Mesodermal cell (in vitro differentiated cells): ENCODE data around the gene PRM3.
A peak's percentile ranks its signal among the peaks of the same experiment; 100 is the strongest.

Experiments
- H3K27ac ChIP-seq: 2 replicates; pipeline ENCODE4 v1.7.0; 2013; ENCODE audit warnings: mild to moderate bottlenecking, low read depth, low read length, moderate library complexity; ENCODE audit not compliant: severe bottlenecking
- H3K36me3 ChIP-seq: 2 replicates; pipeline ENCODE4 v1.7.1; 2013; ENCODE audit warnings: mild to moderate bottlenecking, low read length, moderate library complexity; ENCODE audit not compliant: control insufficient read depth, insufficient read depth
- H3K4me1 ChIP-seq: one replicate; pipeline ENCODE4 v1.7.1; 2013; ENCODE audit warnings: mild to moderate bottlenecking, low read length; ENCODE audit not compliant: insufficient read depth, control insufficient read depth, poor library complexity, severe bottlenecking
- H3K4me3 ChIP-seq: 2 replicates; pipeline ENCODE4 v1.7.0; 2013; ENCODE audit warnings: low read length, control low read depth, mild to moderate bottlenecking; ENCODE audit not compliant: insufficient read depth, poor library complexity, severe bottlenecking; ENCODE audit errors: extremely low read depth
- H3K9me3 ChIP-seq: 2 replicates; pipeline ENCODE4 v1.7.1; 2013; ENCODE audit warnings: mild to moderate bottlenecking, low read length, moderate library complexity; ENCODE audit not compliant: control insufficient read depth
- WGBS, 2 experiments: methylation state at CpG; one replicate each; pipeline ENCODE4 v1.1.5; 2013; ENCODE audit warnings: missing lambda C conversion rate in 2 of 2; ENCODE audit not compliant: insufficient coverage in 2 of 2; 5-methylcytosine and 5-hydroxymethylcytosine counted together

PRM3 gene

DNA sequence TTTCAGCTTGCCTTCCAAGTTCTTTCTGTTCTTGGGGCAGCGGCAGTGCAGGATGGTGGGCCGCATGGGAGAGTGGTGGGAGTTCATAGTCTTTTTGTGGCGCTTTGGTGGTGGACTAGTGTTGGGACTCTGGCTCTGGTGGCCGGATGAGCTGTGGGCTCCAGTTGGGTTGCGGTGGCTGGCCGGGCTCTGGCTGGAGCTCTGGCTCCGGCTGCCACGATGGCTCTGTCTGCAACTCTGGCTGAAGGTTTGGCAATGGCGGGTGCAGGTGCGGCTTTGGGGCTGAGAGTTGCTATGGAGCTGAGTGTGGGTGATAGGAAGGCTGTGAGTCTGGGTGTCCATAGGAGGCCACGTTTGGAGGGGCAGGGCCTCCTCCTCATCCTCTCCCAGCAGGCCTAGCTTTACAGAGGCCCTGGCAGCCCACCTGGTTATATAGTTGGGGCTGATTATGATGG lies 4.5 kb downstream of the PRM3 start, which contains the start of gene TNP2:
Gene TNP2 (minus strand): TSS at position 405 of the 455 bp plus-strand sequence. CDS start 63 bp downstream, at position 342.
- H3K36me3 ChIP-seq, result no peaks in the 10 kb centered on the region
- 96 to 100% methylated on average over 4 to 8 of the region's 11 CpGs for WGBS, 2 experiments
- H3K9me3 ChIP-seq, result no peaks in the 10 kb centered on the region
- H3K4me1 ChIP-seq, result peaks cover 4% of the 10 kb centered on the region
- no peak within 1 kb of the TSS for H3K27ac ChIP-seq
- no peak within 1 kb of the TSS for H3K4me3 ChIP-seq

DNA sequence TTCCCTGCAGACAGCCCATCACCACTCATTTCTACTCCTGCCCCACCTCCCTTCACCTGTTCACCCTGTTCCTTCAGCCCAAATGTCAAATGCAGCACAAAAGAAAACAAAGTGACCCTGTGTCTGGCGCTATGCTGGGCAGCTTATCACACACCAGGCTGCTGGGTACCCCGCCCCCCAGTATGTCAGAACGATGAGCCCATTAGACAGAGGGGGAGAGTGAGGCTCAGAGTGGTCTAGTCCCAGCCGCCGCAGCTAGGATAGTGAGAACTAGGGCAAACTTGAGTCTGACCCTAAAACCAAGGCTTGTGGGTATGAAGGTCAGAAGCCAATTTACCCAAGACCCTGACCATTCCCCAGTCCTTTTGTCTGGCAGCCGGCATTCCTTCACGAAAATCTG lies 8.3 kb downstream of the PRM3 start:
- H3K27ac ChIP-seq, result no peak overlapping the region
- H3K4me1 ChIP-seq, result no peaks in the 10 kb centered on the region
- 81 to 99% methylated on average over 7 of the region's 7 CpGs for WGBS, 2 experiments
- H3K4me3 ChIP-seq, result no peak overlapping the region
- H3K9me3 ChIP-seq, result no peaks in the 10 kb centered on the region
- no peaks in the 10 kb centered on the region for H3K36me3 ChIP-seq

DNA sequence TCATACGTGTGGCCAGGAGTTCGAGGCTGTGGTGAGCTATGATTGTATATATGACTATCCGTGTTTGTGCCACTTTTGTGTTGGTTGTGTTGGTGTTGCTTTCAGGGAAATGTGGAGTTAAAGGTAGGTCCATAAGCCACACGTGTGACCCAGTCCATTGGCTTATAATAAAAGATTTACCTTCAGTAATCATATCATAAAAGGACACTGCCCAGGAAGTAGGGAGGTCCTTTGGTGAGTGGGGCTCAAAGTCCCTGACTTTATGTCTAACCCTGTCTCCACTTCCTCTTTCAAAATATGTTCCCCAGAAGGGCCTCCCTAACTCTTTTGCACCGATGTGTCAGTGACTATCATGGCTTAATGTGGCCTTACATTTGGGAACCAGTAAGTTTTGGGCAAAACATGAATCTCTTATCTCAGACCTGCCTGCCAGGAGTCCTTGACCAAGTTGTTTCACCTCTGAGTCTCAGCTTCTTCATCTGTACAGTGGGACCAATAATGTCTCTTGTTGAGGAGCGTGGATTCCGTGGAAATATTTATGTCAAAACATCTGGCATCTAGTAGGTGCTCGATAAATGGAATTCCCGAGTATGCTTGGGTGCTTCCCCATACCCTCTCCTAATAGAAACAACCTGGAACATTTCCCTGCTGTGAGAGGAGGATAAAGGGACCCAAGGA lies 9.1 kb downstream of the PRM3 start:
- Histone ChIP-seq H3K27ac (no peak overlapping the region), H3K9me3 (no peaks in the 10 kb centered on the region), H3K4me3 (no peak overlapping the region), H3K36me3 (no peaks in the 10 kb centered on the region), H3K4me1 (no peaks in the 10 kb centered on the region)
- WGBS, 2 experiments, result 91 to 95% methylated on average over 6 of the region's 9 CpGs

DNA sequence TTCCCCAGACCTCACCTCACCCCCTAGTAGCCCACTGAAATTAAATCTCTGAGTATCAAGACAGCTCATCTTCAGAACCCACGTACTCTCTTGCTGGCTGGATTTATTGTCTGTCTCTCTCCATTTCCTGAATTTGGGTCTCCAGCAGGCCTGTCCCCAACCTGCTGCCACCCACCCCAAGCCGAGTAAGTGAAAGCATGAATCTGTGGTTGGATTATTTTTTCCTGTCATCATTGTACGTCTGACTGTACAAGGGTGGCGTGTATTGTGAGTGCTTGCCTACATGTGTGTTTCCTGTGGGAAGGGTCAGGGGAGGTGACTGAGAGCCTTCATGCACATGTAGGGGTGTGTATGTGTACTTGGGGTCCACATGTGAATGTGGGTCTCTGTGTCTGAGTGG lies 9.7 kb downstream of the PRM3 start:
- Histone ChIP-seq H3K36me3 (no peaks in the 10 kb centered on the region), H3K4me3 (no peak overlapping the region), H3K27ac (no peak overlapping the region), H3K4me1 (no peaks in the 10 kb centered on the region), H3K9me3 (no peaks in the 10 kb centered on the region)
- 90 to 96% methylated on average over 3 to 4 of the region's 4 CpGs for WGBS, 2 experiments

DNA sequence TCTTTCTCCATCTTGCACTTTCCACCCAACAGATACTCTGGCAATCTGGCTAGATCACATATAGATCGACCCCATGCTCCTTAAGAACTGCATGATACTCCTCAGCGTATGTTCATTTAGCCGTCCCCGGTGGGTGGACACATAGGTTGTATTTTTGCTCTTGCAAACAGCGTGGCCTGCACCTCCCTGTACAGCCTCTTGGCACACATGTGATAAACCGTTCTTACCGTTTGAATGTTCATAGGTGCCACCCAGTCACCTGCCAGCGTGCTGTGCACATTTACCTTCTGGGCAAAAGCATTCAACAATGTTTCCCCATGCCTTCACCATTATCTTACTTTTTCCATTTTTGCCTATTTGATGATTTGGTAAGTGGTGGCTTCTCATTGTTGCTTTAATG lies 10.5 kb downstream of the PRM3 start:
- Histone ChIP-seq H3K4me3 (no peak overlapping the region), H3K36me3 (no peaks in the 10 kb centered on the region), H3K9me3 (no peaks in the 10 kb centered on the region), H3K4me1 (no peaks in the 10 kb centered on the region), H3K27ac (no peak overlapping the region)
- 93 to 94% methylated on average over 5 to 8 of the region's 8 CpGs for WGBS, 2 experiments

GRCh38 chr16:11260596-11260966 lies 12.8 kb downstream of the PRM3 start:
- no peaks in the 10 kb centered on the region for H3K9me3 ChIP-seq
- H3K4me3 ChIP-seq, result no peak overlapping the region
- H3K4me1 ChIP-seq, result peaks cover 4% of the 10 kb centered on the region
- 62 to 81% methylated on average over 3 of the region's 3 CpGs for WGBS, 2 experiments
- no peaks in the 10 kb centered on the region for H3K36me3 ChIP-seq
- H3K27ac ChIP-seq, result no peak overlapping the region

DNA sequence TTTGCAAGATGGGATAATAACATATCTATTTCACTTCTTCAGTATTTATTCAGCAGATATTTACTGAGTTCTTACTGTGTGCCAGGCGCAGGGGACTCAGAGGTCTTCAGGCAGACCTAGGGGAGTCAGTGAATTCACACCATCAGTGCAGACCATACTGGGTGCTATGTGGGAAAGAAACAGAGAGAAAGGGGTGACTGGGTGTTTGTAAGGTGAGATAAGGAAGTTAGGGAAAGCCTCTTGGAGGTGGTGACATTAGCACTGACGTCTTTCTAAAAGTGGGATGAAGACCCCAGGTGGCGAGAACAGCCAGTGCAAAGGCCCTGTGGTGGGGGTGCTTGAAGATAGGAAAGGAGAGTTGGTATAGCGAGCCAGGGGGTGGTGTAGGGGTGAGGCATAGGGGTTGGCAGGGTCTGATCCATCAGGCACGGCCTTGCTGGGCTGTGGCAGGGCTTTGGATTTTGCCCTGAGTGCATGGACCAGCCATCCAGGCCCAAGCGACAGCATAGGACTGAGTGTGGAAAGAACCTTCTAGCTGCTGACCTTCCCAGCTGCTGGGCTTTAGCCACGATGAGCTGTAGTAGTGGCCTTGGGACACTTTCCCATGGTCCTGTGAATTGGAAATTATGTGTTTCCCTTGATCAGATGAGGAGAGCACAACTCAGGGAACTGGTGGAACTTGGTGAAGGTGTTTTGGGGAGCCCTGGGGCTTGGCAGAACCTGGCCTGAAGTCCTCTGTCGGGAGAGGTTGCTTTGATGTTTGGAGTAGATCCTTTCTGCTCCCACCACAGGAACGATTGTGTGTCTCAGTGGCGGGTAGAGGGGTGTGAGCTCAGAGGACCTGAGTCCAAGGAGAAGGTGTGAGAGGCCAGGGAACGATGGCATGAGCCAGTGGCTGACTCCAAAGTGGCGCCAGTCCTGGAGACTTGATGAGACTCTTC lies 13.5 kb downstream of the PRM3 start:
- Histone ChIP-seq H3K9me3 (no peaks in the 10 kb centered on the region), H3K36me3 (no peaks in the 10 kb centered on the region), H3K27ac (no peak overlapping the region), H3K4me3 (no peak overlapping the region), H3K4me1 (peaks cover 4% of the 10 kb centered on the region)
- 81 to 83% methylated on average over 7 to 11 of the region's 12 CpGs for WGBS, 2 experiments

DNA sequence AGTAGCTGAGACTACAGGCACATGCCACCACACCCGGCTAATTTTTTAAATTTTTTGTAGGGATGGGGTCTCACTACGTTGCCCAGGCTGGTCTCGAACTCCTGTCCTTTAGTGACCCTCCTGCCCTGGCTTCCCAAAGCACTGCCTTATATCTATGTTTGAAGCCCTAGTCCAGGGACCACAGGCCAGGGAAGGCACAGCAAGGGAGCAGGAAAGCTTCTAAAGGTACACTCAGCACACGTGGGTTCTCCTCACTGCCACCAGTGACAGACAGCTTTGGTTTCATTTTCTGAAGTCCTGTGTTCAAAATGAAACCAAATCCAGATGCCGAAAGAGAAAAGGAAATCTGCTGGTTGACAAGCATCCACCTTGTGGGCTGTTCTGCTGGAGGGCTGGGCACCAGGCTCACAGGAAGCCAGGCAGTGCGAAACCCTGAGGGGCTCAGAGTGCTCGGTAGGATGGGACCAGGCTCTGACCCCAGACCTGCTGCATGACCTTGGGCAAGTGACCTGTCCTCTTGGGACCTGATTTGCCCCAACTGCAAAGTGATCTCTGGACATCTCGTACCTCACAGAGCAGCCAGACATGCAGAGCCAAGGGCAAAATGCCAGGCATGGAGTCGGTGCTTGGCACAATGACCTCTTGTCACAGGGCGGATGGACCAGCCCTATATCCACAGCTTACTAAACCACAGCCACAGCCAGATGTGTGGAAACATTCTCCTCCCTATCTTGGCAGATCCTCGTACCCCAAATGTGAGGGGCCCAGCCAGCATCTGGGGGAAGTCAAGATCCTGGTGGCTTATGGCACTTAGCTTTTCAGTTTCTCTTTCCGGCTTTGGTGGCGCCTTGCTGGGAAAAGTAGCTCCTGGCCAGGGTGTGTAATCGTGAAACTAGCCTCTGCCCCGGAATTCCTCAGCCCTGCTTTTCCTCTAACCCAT lies 14.6 kb downstream of the PRM3 start:
- Histone ChIP-seq H3K36me3 (peaks cover 4% of the 10 kb centered on the region), H3K4me1 (peaks cover 6% of the 10 kb centered on the region), H3K4me3 (no peak overlapping the region), H3K9me3 (no peaks in the 10 kb centered on the region), H3K27ac (no peak overlapping the region)
- WGBS, 2 experiments, result 94% methylated on average over 13 to 14 of the region's 15 CpGs

DNA sequence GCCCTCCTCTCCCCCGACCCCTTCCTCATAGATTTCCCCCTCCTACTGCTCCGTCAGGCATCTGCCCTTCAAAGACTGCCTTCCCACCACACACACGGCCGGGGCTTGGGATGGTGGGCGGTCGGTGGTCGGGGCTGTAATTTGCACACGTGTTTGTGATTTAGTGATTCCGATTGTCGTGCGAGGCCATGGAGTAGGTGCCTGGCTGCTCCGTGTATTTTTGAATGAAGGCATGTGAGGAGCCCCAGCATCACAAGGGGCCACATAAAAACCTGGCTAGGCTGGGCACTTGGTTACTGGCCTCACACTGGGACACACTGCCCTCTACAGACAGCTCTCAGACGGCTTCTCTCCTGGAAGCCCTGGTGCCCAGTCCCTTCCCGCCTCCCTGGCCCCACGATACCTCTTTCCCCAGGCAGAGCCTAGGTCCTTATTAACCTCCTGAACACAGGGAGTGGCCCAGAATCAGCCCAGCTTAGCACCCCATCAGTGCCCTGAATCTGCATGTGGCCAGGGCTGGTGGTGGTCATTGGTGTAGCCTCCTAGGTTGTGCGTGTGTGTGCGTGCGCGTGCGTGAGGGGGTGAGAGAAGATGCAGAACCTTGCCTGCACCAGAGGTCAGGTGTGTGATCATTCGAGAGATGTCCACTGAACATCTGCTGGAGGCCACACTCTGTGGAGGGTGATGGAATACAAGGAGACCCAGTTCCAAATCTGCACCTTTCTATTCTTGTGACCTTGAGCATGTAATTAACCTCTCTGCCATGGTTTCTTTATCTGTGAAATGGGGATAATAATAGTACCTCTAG lies 16.1 kb downstream of the PRM3 start:
- 39 to 47% methylated on average over 12 to 13 of the region's 21 CpGs for WGBS, 2 experiments
- Histone ChIP-seq H3K36me3 (peaks cover 10% of the 10 kb centered on the region), H3K4me3 (peak overlapping the region; percentile 70), H3K27ac (no peak overlapping the region), H3K9me3 (no peaks in the 10 kb centered on the region), H3K4me1 (peaks cover 12% of the 10 kb centered on the region)
